Renal cortical epithelial cell (primary cell): ENCODE data around the gene KRTAP5-4. TPM values are rescaled to one million over a fixed set of nuclear protein-coding genes. Genes with fewer than 3 reads are reported as not detected.
"Not testable (repeated sequence)": the region's sequence is repeated elsewhere in the genome, so short reads cannot be mapped to it uniquely, and the experiment has no call there.

Source experiments
- DNase-seq: peaks from one replicate; pipeline ENCODE4 v3.0.0-alpha.2; 2011; ENCODE audit warnings: low read depth
- total RNA-seq: library from RNA; depleted of rRNA; stranded (reverse); fragments of >200 nt; gene quantifications from 2 replicates; pipeline ENCODE4 v1.2.3, GENCODE V29; 2014

KRTAP5-4 gene
- total RNA-seq, 1 donor from 2014 or later, result not detected

GRCh38 chr11:1600626-1601025 lies 21.3 kb downstream of the KRTAP5-4 start:
- no peak for DNase-seq

GRCh38 chr11:1598816-1599215 lies 23.1 kb downstream of the KRTAP5-4 start:
- no peak for DNase-seq

GRCh38 chr11:1598406-1598805 lies 23.5 kb downstream of the KRTAP5-4 start:
- not testable (repeated sequence) for DNase-seq

- DNase-seq, result no peak
Observed at GRCh38 chr11:1597994-1598380, 24.0 kb downstream of the KRTAP5-4 start, which contains the start of gene KRTAP5-2. Gene KRTAP5-2 (minus strand): TSS chr11:1598294. CDS start chr11:1598250, 44 bp downstream.

- no peak for DNase-seq
Observed at GRCh38 chr11:1597331-1597993, 24.5 kb downstream of the KRTAP5-4 start.

- DNase-seq, result not testable (repeated sequence)
Observed at GRCh38 chr11:1596576-1597121, 25.3 kb downstream of the KRTAP5-4 start.

GRCh38 chr11:1595994-1596575 lies 25.9 kb downstream of the KRTAP5-4 start:
- DNase-seq, result not testable (repeated sequence)

GRCh38 chr11:1592628-1593027 lies 29.3 kb downstream of the KRTAP5-4 start:
- no peak for DNase-seq

GRCh38 chr11:1589996-1590395 lies 31.9 kb downstream of the KRTAP5-4 start:
- DNase-seq, result no peak

GRCh38 chr11:1589191-1589963 lies 32.6 kb downstream of the KRTAP5-4 start:
- not testable (repeated sequence) for DNase-seq

- no peak for DNase-seq
Observed at GRCh38 chr11:1586699-1587098, 35.2 kb downstream of the KRTAP5-4 start.

GRCh38 chr11:1584661-1585370 lies 37.1 kb downstream of the KRTAP5-4 start, which contains the start of gene KRTAP5-1:
Gene KRTAP5-1 (minus strand): TSS chr11:1585283. CDS start chr11:1585249, 34 bp downstream.
- DNase-seq, result not testable (repeated sequence)

- not testable (repeated sequence) for DNase-seq
Observed at GRCh38 chr11:1582909-1583308, 39.0 kb downstream of the KRTAP5-4 start.

GRCh38 chr11:1581976-1582375 lies 40.0 kb downstream of the KRTAP5-4 start:
- DNase-seq, result no peak

- DNase-seq, result no peak
Observed at GRCh38 chr11:1576825-1577224, 45.1 kb downstream of the KRTAP5-4 start.

- DNase-seq, result not testable (repeated sequence)
Observed at GRCh38 chr11:1575756-1576155, 46.2 kb downstream of the KRTAP5-4 start.

- DNase-seq, result no peak
Observed at GRCh38 chr11:1574933-1575242, 47.0 kb downstream of the KRTAP5-4 start.

GRCh38 chr11:1574238-1574932 lies 47.6 kb downstream of the KRTAP5-4 start:
- DNase-seq, result no peak

GRCh38 chr11:1573903-1574237 lies 48.1 kb downstream of the KRTAP5-4 start:
- DNase-seq, result no peak

- DNase-seq, result no peak
Observed at GRCh38 chr11:1573077-1573902, 48.6 kb downstream of the KRTAP5-4 start.
